HepG2 (cell line): ENCODE results near the gene SEMA5B. TPM values are rescaled to one million over a fixed set of nuclear protein-coding genes. Genes with fewer than 3 reads are reported as not detected.
A peak's percentile ranks its signal among the peaks of the same experiment; 100 is the strongest.

Source experiments
- KDM6A ChIP-seq: IDR thresholded peaks from 2 replicates; pipeline ENCODE4 v1.6.1; 2016; ENCODE audit warnings: low read depth
- RNF2 ChIP-seq: fragments of 450-650 bp; conservative IDR thresholded peaks from 2 replicates; pipeline ENCODE4 v1.6.1; 2016; ENCODE audit warnings: low read depth
- SMAD3 ChIP-seq: sonication (generic); formaldehyde crosslinking; IDR thresholded peaks from 2 replicates; pipeline ENCODE4 v1.4.0; 2020; ENCODE audit warnings: missing genetic modification reagents
- SMYD3 ChIP-seq: sonication (generic); formaldehyde crosslinking; IDR thresholded peaks from 2 replicates; pipeline ENCODE4 v1.8.1; 2023; ENCODE audit warnings: mild to moderate bottlenecking, missing genetic modification reagents
- ZIK1 ChIP-seq: sonication (generic); formaldehyde crosslinking; IDR thresholded peaks from 2 replicates; pipeline ENCODE4 v1.5.0; 2020; ENCODE audit warnings: mild to moderate bottlenecking, low read depth, missing genetic modification reagents, borderline replicate concordance
- ZNF17 ChIP-seq: sonication (generic); formaldehyde crosslinking; IDR thresholded peaks from 2 replicates; pipeline ENCODE4 v1.5.0; 2020; ENCODE audit warnings: mild to moderate bottlenecking, missing genetic modification reagents
- ZNF569 ChIP-seq: sonication (generic); formaldehyde crosslinking; IDR thresholded peaks from 2 replicates; pipeline ENCODE4 v1.5.0; 2020; ENCODE audit warnings: mild to moderate bottlenecking, missing genetic modification reagents, moderate library complexity, borderline replicate concordance
- polyA plus RNA-seq, 8 experiments: library from polyadenylated mRNA; depleted of rRNA in 3 of 8; stranded (reverse) in 7 of 8; unstranded in 1 of 8; fragments of >200 nt; fragmentation: Illumina TruSeq in 4 of 8; extraction: Trizol in 4 of 8; gene quantifications; 2 replicates each; pipeline versions ENCODE4 v1.2.1 to v1.2.3, GENCODE V29; 2011 to 2016; ENCODE audit warnings: low read depth in 4 of 8, missing spikeins in 1 of 8, mixed read lengths in 1 of 8; ENCODE audit not compliant: insufficient read depth in 1 of 8
- total RNA-seq, 5 experiments: library from RNA; depleted of rRNA; stranded (reverse); fragments of >200 nt; fragmentation: Illumina TruSeq; extraction: Trizol; gene quantifications; 2 replicates each; pipeline ENCODE4 v1.2.3, GENCODE V29; 2016; ENCODE audit warnings: low read depth in 1 of 5
- TF ChIP-seq, protein P1 (sequence below): sonication (generic); formaldehyde crosslinking; IDR thresholded peaks from 2 replicates; pipeline ENCODE4 v1.4.0; 2020; ENCODE audit warnings: missing genetic modification reagents
- TF ChIP-seq, protein P2 (sequence below): sonication (generic); formaldehyde crosslinking; IDR thresholded peaks from 2 replicates; pipeline ENCODE4 v1.9.0; 2021; ENCODE audit warnings: mild to moderate bottlenecking, missing genetic modification reagents
- TF ChIP-seq, protein P3 (sequence below), 2 experiments: sonication (generic) in 1 of 2; formaldehyde crosslinking in 1 of 2; IDR thresholded peaks; 2 replicates each; pipeline versions ENCODE4 v1.5.1 to v1.6.1; 2011 to 2020; ENCODE audit warnings: borderline replicate concordance in 1 of 2, low read depth in 1 of 2, low read length in 1 of 2, mild to moderate bottlenecking in 1 of 2, missing genetic modification reagents in 1 of 2, moderate library complexity in 1 of 2
- TF ChIP-seq, protein P4 (sequence below): sonication (generic); formaldehyde crosslinking; IDR thresholded peaks from 2 replicates; pipeline ENCODE4 v1.8.1; 2023; ENCODE audit warnings: mild to moderate bottlenecking, moderate library complexity, missing genetic modification reagents
- TF ChIP-seq, protein P5 (sequence below), 2 experiments: IDR thresholded peaks; 2 replicates each; pipeline ENCODE4 v1.6.1; 2011 to 2012; ENCODE audit warnings: low read length in 2 of 2, borderline replicate concordance in 1 of 2, low read depth in 1 of 2, mild to moderate bottlenecking in 1 of 2, moderate library complexity in 1 of 2

SEMA5B gene
- total and polyA plus RNA-seq, 2 of the 13 experiments (the other 11 are each of a cell fraction or from before 2014, with no cell fraction given), result not detected

DNA sequence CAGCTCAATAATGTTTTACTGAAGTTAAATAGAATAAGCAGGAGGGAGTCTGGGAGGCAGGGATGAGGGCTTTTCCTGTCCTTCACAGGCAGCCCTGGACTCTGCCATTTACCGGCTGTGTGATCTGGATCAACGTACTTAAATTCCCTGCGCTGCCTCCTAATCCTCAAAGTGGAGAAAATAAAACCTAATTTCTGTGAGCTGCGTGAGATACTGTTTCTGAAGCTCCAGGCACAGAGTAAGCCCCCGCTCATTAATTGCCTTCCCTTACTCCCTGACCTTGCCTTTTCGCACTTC is 39.0 kb upstream of the SEMA5B start (continued):
- TF ChIP-seq, protein P1, sequence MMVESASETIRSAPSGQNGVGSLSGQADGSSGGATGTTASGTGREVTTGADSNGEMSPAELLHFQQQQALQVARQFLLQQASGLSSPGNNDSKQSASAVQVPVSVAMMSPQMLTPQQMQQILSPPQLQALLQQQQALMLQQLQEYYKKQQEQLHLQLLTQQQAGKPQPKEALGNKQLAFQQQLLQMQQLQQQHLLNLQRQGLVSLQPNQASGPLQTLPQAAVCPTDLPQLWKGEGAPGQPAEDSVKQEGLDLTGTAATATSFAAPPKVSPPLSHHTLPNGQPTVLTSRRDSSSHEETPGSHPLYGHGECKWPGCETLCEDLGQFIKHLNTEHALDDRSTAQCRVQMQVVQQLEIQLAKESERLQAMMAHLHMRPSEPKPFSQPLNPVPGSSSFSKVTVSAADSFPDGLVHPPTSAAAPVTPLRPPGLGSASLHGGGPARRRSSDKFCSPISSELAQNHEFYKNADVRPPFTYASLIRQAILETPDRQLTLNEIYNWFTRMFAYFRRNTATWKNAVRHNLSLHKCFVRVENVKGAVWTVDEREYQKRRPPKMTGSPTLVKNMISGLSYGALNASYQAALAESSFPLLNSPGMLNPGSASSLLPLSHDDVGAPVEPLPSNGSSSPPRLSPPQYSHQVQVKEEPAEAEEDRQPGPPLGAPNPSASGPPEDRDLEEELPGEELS (CRISPR knock-in tag), result no peak
- TF ChIP-seq KDM6A (CRISPR knock-in tag), result 0 out of 2 replicates have a peak, but pooled peaks have one; percentile 18
- 0 out of 2 replicates have a peak, but pooled peaks have one; percentile 67 for TF ChIP-seq SMAD3 (CRISPR knock-in tag)
- TF ChIP-seq ZNF569 (CRISPR knock-in tag), result peak; percentile 33; the same call in 1 of the 2 replicates
- TF ChIP-seq, protein P2, sequence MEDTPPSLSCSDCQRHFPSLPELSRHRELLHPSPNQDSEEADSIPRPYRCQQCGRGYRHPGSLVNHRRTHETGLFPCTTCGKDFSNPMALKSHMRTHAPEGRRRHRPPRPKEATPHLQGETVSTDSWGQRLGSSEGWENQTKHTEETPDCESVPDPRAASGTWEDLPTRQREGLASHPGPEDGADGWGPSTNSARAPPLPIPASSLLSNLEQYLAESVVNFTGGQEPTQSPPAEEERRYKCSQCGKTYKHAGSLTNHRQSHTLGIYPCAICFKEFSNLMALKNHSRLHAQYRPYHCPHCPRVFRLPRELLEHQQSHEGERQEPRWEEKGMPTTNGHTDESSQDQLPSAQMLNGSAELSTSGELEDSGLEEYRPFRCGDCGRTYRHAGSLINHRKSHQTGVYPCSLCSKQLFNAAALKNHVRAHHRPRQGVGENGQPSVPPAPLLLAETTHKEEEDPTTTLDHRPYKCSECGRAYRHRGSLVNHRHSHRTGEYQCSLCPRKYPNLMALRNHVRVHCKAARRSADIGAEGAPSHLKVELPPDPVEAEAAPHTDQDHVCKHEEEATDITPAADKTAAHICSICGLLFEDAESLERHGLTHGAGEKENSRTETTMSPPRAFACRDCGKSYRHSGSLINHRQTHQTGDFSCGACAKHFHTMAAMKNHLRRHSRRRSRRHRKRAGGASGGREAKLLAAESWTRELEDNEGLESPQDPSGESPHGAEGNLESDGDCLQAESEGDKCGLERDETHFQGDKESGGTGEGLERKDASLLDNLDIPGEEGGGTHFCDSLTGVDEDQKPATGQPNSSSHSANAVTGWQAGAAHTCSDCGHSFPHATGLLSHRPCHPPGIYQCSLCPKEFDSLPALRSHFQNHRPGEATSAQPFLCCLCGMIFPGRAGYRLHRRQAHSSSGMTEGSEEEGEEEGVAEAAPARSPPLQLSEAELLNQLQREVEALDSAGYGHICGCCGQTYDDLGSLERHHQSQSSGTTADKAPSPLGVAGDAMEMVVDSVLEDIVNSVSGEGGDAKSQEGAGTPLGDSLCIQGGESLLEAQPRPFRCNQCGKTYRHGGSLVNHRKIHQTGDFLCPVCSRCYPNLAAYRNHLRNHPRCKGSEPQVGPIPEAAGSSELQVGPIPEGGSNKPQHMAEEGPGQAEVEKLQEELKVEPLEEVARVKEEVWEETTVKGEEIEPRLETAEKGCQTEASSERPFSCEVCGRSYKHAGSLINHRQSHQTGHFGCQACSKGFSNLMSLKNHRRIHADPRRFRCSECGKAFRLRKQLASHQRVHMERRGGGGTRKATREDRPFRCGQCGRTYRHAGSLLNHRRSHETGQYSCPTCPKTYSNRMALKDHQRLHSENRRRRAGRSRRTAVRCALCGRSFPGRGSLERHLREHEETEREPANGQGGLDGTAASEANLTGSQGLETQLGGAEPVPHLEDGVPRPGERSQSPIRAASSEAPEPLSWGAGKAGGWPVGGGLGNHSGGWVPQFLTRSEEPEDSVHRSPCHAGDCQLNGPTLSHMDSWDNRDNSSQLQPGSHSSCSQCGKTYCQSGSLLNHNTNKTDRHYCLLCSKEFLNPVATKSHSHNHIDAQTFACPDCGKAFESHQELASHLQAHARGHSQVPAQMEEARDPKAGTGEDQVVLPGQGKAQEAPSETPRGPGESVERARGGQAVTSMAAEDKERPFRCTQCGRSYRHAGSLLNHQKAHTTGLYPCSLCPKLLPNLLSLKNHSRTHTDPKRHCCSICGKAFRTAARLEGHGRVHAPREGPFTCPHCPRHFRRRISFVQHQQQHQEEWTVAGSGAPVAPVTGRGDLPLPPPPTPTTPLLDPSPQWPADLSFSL, result 0 out of 2 replicates have a peak, but pooled peaks have one; percentile 15
- 0 out of 2 replicates have a peak, but pooled peaks have one; percentile 13 for TF ChIP-seq ZIK1
- TF ChIP-seq SMYD3 (CRISPR knock-in tag), result 0 out of 2 replicates have a peak, but pooled peaks have one; percentile 37
- no peak for TF ChIP-seq ZNF17
- TF ChIP-seq, protein P3, sequence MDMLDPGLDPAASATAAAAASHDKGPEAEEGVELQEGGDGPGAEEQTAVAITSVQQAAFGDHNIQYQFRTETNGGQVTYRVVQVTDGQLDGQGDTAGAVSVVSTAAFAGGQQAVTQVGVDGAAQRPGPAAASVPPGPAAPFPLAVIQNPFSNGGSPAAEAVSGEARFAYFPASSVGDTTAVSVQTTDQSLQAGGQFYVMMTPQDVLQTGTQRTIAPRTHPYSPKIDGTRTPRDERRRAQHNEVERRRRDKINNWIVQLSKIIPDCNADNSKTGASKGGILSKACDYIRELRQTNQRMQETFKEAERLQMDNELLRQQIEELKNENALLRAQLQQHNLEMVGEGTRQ (IDR thresholded peaks at IDR 0.05; ENCODE audit: low read depth, low read length), result 0 out of 2 replicates have a peak, but pooled peaks have one; percentile 5
- TF ChIP-seq, protein P3 (CRISPR knock-in tag; IDR thresholded peaks at IDR 0.05; ENCODE audit: borderline replicate concordance), result no peak
- TF ChIP-seq, protein P4, sequence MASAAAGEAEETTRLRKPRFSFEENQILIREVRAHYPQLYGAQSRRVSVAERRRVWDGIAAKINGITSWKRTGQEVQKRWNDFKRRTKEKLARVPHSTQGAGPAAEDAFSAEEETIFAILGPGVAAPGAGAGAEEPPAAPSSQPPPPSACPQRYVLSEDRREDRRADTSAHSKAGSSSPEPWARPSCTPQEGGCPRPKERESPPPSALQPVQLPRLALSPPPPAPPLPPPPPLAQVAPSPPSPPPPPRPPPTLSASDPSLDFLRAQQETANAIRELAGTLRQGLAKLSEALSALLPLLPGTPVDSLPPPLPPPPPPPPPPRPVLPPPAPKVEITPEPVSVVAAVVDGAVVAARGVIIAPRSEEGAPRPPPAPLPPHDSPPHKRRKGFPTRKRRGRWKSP, result peak; percentile 65; the same call in 1 of the 2 replicates
- peak; percentile 87; the same call in 1 of the 2 replicates for TF ChIP-seq RNF2
- TF ChIP-seq, protein P5, sequence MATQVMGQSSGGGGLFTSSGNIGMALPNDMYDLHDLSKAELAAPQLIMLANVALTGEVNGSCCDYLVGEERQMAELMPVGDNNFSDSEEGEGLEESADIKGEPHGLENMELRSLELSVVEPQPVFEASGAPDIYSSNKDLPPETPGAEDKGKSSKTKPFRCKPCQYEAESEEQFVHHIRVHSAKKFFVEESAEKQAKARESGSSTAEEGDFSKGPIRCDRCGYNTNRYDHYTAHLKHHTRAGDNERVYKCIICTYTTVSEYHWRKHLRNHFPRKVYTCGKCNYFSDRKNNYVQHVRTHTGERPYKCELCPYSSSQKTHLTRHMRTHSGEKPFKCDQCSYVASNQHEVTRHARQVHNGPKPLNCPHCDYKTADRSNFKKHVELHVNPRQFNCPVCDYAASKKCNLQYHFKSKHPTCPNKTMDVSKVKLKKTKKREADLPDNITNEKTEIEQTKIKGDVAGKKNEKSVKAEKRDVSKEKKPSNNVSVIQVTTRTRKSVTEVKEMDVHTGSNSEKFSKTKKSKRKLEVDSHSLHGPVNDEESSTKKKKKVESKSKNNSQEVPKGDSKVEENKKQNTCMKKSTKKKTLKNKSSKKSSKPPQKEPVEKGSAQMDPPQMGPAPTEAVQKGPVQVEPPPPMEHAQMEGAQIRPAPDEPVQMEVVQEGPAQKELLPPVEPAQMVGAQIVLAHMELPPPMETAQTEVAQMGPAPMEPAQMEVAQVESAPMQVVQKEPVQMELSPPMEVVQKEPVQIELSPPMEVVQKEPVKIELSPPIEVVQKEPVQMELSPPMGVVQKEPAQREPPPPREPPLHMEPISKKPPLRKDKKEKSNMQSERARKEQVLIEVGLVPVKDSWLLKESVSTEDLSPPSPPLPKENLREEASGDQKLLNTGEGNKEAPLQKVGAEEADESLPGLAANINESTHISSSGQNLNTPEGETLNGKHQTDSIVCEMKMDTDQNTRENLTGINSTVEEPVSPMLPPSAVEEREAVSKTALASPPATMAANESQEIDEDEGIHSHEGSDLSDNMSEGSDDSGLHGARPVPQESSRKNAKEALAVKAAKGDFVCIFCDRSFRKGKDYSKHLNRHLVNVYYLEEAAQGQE (IDR thresholded peaks at IDR 0.05; ENCODE audit: borderline replicate concordance in 1 of 2, low read depth in 1 of 2, low read length in 2 of 2), result 0 out of 4 replicates have a peak, but pooled peaks of 1 of the 2 experiments have one; percentile 8
